ENCODE measurements around the gene RC3H1. TPM values are rescaled to one million over a fixed set of nuclear protein-coding genes. Genes with fewer than 3 reads are reported as not detected.
A peak's percentile ranks its signal among the peaks of the same experiment; 100 is the strongest.

RC3H1 gene
- total and polyA plus RNA-seq, 9 of the 15 experiments (the other 6 are each of a cell fraction or from before 2014, with no cell fraction given) = 2.4 to 31.7 (median 12.4) TPM

Small RNA genes lying within 50 kb of the gene (small RNA-seq; reads per million reads assigned to genes)
- gene RNA5SP67 (15.6 reads per million, percentile 96 among the genes with 10 or more reads in this experiment), gene RNA5SP68 (0.55 reads per million, percentile 28 among the genes with 10 or more reads in this experiment)

Other genes starting within 250 kb of the RC3H1 start
- 36.4 and 45.0 TPM in 2 replicates for gene DARS2, start 197.7 kb downstream of the RC3H1 start, total RNA-seq (2014; rRNA removed)
- 78.6 and 86.3 TPM in 2 replicates for gene DARS2, start 197.7 kb downstream of the RC3H1 start, total RNA-seq (2014; rRNA removed; fragmentation: Illumina TruSeq; extraction: Trizol)
- 64.6 and 68.6 TPM in 2 replicates for gene DARS2, start 197.7 kb downstream of the RC3H1 start, total RNA-seq (2015; rRNA removed; fragmentation: Illumina TruSeq; extraction: Trizol)
- 59.0 and 62.3 TPM in 2 replicates for gene DARS2, start 197.7 kb downstream of the RC3H1 start, total RNA-seq (2021)
- 47.7 and 94.4 TPM in 2 replicates for gene DARS2, start 197.7 kb downstream of the RC3H1 start, polyA plus RNA-seq (2011; rRNA removed)
- gene DARS2, start 197.7 kb downstream of the RC3H1 start, polyA plus RNA-seq (2014; fragmentation: Illumina TruSeq; extraction: Trizol) = 77.7 and 96.7 TPM in 2 replicates
- 10 to 100 TPM; 55.4 to 74.8 TPM for gene DARS2, start 197.7 kb downstream of the RC3H1 start, polyA plus RNA-seq (2014; fragmentation: Nextera tagmentation; extraction: Ambion mirVana)
- gene DARS2, start 197.7 kb downstream of the RC3H1 start, polyA plus RNA-seq (2014; rRNA removed) = 50.5 and 53.0 TPM in 2 replicates
- 30.7 and 38.6 TPM in 2 replicates for gene CENPL, start 197.5 kb downstream of the RC3H1 start, total RNA-seq (2014; rRNA removed)
- 50.4 and 56.9 TPM in 2 replicates for gene CENPL, start 197.5 kb downstream of the RC3H1 start, total RNA-seq (2014; rRNA removed; fragmentation: Illumina TruSeq; extraction: Trizol)
- 48.8 and 52.7 TPM in 2 replicates for gene CENPL, start 197.5 kb downstream of the RC3H1 start, total RNA-seq (2015; rRNA removed; fragmentation: Illumina TruSeq; extraction: Trizol)
- gene CENPL, start 197.5 kb downstream of the RC3H1 start, total RNA-seq (2021) = 33.6 and 34.9 TPM in 2 replicates
- 34.2 and 46.3 TPM in 2 replicates for gene CENPL, start 197.5 kb downstream of the RC3H1 start, polyA plus RNA-seq (2011; rRNA removed)
- 40.5 and 40.9 TPM in 2 replicates for gene CENPL, start 197.5 kb downstream of the RC3H1 start, polyA plus RNA-seq (2014; fragmentation: Illumina TruSeq; extraction: Trizol)
- gene CENPL, start 197.5 kb downstream of the RC3H1 start, polyA plus RNA-seq (2014; fragmentation: Nextera tagmentation; extraction: Ambion mirVana) = 10 to 100 TPM; 37.0 to 39.7 TPM
- 33.0 and 33.3 TPM in 2 replicates for gene CENPL, start 197.5 kb downstream of the RC3H1 start, polyA plus RNA-seq (2014; rRNA removed)
- gene GAS5, start 154.4 kb downstream of the RC3H1 start, total RNA-seq (2014; rRNA removed) = 547 and 565 TPM in 2 replicates
- gene GAS5, start 154.4 kb downstream of the RC3H1 start, total RNA-seq (2014; rRNA removed; fragmentation: Illumina TruSeq; extraction: Trizol) = 1,258 and 1,263 TPM in 2 replicates
- 875 and 924 TPM in 2 replicates for gene GAS5, start 154.4 kb downstream of the RC3H1 start, total RNA-seq (2015; rRNA removed; fragmentation: Illumina TruSeq; extraction: Trizol)
- 775 and 809 TPM in 2 replicates for gene GAS5, start 154.4 kb downstream of the RC3H1 start, total RNA-seq (2021)
- 1,860 and 2,716 TPM in 2 replicates for gene GAS5, start 154.4 kb downstream of the RC3H1 start, polyA plus RNA-seq (2011; rRNA removed)
- 986 and 1,046 TPM in 2 replicates for gene GAS5, start 154.4 kb downstream of the RC3H1 start, polyA plus RNA-seq (2014; fragmentation: Illumina TruSeq; extraction: Trizol)
- 1,000 to 10,000 TPM in 1 of 2 experiments, 100 to 1,000 TPM in 1; 891 to 1,006 TPM for gene GAS5, start 154.4 kb downstream of the RC3H1 start, polyA plus RNA-seq (2014; fragmentation: Nextera tagmentation; extraction: Ambion mirVana)
- gene GAS5, start 154.4 kb downstream of the RC3H1 start, polyA plus RNA-seq (2014; rRNA removed) = 1,150 and 1,154 TPM in 2 replicates
- gene ZBTB37, start 154.0 kb downstream of the RC3H1 start, total RNA-seq (2014; rRNA removed) = 5.3 and 5.4 TPM in 2 replicates
- 13.9 and 15.2 TPM in 2 replicates for gene ZBTB37, start 154.0 kb downstream of the RC3H1 start, total RNA-seq (2014; rRNA removed; fragmentation: Illumina TruSeq; extraction: Trizol)
- 10.9 and 11.6 TPM in 2 replicates for gene ZBTB37, start 154.0 kb downstream of the RC3H1 start, total RNA-seq (2015; rRNA removed; fragmentation: Illumina TruSeq; extraction: Trizol)
- 10.2 and 10.5 TPM in 2 replicates for gene ZBTB37, start 154.0 kb downstream of the RC3H1 start, total RNA-seq (2021)
- gene ZBTB37, start 154.0 kb downstream of the RC3H1 start, polyA plus RNA-seq (2011; rRNA removed) = 6.7 and 8.2 TPM in 2 replicates
- gene ZBTB37, start 154.0 kb downstream of the RC3H1 start, polyA plus RNA-seq (2014; fragmentation: Illumina TruSeq; extraction: Trizol) = 4.3 and 5.1 TPM in 2 replicates
- gene ZBTB37, start 154.0 kb downstream of the RC3H1 start, polyA plus RNA-seq (2014; fragmentation: Nextera tagmentation; extraction: Ambion mirVana) = 1 to 10 TPM; 1.3 TPM
- gene ZBTB37, start 154.0 kb downstream of the RC3H1 start, polyA plus RNA-seq (2014; rRNA removed) = 3.7 and 3.8 TPM in 2 replicates
- gene SERPINC1, start 105.0 kb downstream of the RC3H1 start, total RNA-seq (2014; rRNA removed) = 0.20 and 0.50 TPM in 2 replicates
- 0.25 and 0.38 TPM in 2 replicates for gene SERPINC1, start 105.0 kb downstream of the RC3H1 start, total RNA-seq (2014; rRNA removed; fragmentation: Illumina TruSeq; extraction: Trizol)
- gene SERPINC1, start 105.0 kb downstream of the RC3H1 start, total RNA-seq (2015; rRNA removed; fragmentation: Illumina TruSeq; extraction: Trizol) = 1.2 and 1.6 TPM in 2 replicates
- 0.62 and 1.1 TPM in 2 replicates for gene SERPINC1, start 105.0 kb downstream of the RC3H1 start, total RNA-seq (2021)
- gene SERPINC1, start 105.0 kb downstream of the RC3H1 start, polyA plus RNA-seq (2011; rRNA removed) = 0.07 and 0.45 TPM in 2 replicates
- gene SERPINC1, start 105.0 kb downstream of the RC3H1 start, polyA plus RNA-seq (2014; fragmentation: Illumina TruSeq; extraction: Trizol) = 0.58 and 0.77 TPM in 2 replicates
- gene SERPINC1, start 105.0 kb downstream of the RC3H1 start, polyA plus RNA-seq (2014; fragmentation: Nextera tagmentation; extraction: Ambion mirVana) = under 1 TPM; 0.35 to 0.67 TPM
- 0.50 TPM in 1 of 2 replicates, not detected in the other for gene SERPINC1, start 105.0 kb downstream of the RC3H1 start, polyA plus RNA-seq (2014; rRNA removed)
- gene RABGAP1L, start 137.2 kb upstream of the RC3H1 start, total RNA-seq (2014; rRNA removed) = 26.5 and 27.8 TPM in 2 replicates
- 44.9 and 49.7 TPM in 2 replicates for gene RABGAP1L, start 137.2 kb upstream of the RC3H1 start, total RNA-seq (2014; rRNA removed; fragmentation: Illumina TruSeq; extraction: Trizol)
- gene RABGAP1L, start 137.2 kb upstream of the RC3H1 start, total RNA-seq (2015; rRNA removed; fragmentation: Illumina TruSeq; extraction: Trizol) = 39.1 and 40.9 TPM in 2 replicates
- 29.9 and 32.2 TPM in 2 replicates for gene RABGAP1L, start 137.2 kb upstream of the RC3H1 start, total RNA-seq (2021)
- gene RABGAP1L, start 137.2 kb upstream of the RC3H1 start, polyA plus RNA-seq (2011; rRNA removed) = 23.8 and 26.7 TPM in 2 replicates
- gene RABGAP1L, start 137.2 kb upstream of the RC3H1 start, polyA plus RNA-seq (2014; fragmentation: Illumina TruSeq; extraction: Trizol) = 21.6 and 25.6 TPM in 2 replicates
- 10 to 100 TPM; 16.5 to 19.0 TPM for gene RABGAP1L, start 137.2 kb upstream of the RC3H1 start, polyA plus RNA-seq (2014; fragmentation: Nextera tagmentation; extraction: Ambion mirVana)
- gene RABGAP1L, start 137.2 kb upstream of the RC3H1 start, polyA plus RNA-seq (2014; rRNA removed) = 18.7 and 24.1 TPM in 2 replicates

All from K562 (cell line).